IPS DF 6.9 (cell line): ENCODE data around the gene MCL1.
"Not testable (repeated sequence)": the region's sequence is repeated elsewhere in the genome, so short reads cannot be mapped to it uniquely, and the experiment has no call there.

Experiments
- DNase-seq: peaks from one replicate; pipeline ENCODE4 v3.0.0-alpha.2; 2013; ENCODE audit warnings: low read depth, low spot score
- H3K27ac ChIP-seq: one replicate; pipeline ENCODE4 v1.5.1; 2013; ENCODE audit warnings: low read length, control low read depth
- H3K27me3 ChIP-seq: 2 replicates; pipeline ENCODE4 v1.6.1; 2013; ENCODE audit warnings: mild to moderate bottlenecking, low read length; ENCODE audit not compliant: control insufficient read depth, insufficient read depth
- H3K36me3 ChIP-seq: 2 replicates; pipeline ENCODE4 v1.6.1; 2013; ENCODE audit warnings: low read length; ENCODE audit not compliant: control insufficient read depth, insufficient read depth
- H3K4me1 ChIP-seq: 2 replicates; pipeline ENCODE4 v1.6.1; 2013; ENCODE audit warnings: low read length; ENCODE audit not compliant: control insufficient read depth, insufficient read depth
- H3K4me3 ChIP-seq: 2 replicates; pipeline ENCODE4 v1.5.1; 2013; ENCODE audit warnings: mild to moderate bottlenecking, low read length
- H3K9me3 ChIP-seq: 2 replicates; pipeline ENCODE4 v1.6.1; 2013; ENCODE audit warnings: low read length, inconsistent platforms; ENCODE audit not compliant: control insufficient read depth, insufficient read depth
- WGBS: extraction: QIAGEN DNeasy Blood & Tissue Kit; methylation state at CpG from one replicate; pipeline ENCODE4 v1.1.7; 2013; ENCODE audit warnings: mixed read lengths, missing lambda C conversion rate; ENCODE audit not compliant: insufficient read length, insufficient coverage; 5-methylcytosine and 5-hydroxymethylcytosine counted together

The MCL1 gene

GRCh38 chr1:150603711-150604110, 24.3 kb upstream of the MCL1 start:
- no CpG with 5 or more reads among the region's 3 CpGs for WGBS

GRCh38 chr1:150602372-150602771, 23.0 kb upstream of the MCL1 start:
- DNase-seq, H3K9me3 ChIP-seq, H3K27ac ChIP-seq, H3K27me3 ChIP-seq, H3K36me3 ChIP-seq, H3K4me3 ChIP-seq, H3K4me1 ChIP-seq: not testable (repeated sequence)
- WGBS = no CpG with 5 or more reads among the region's 12 CpGs

More at GRCh38 chr1:150603711-150604110, 24.3 kb upstream of the MCL1 start:
- Histone ChIP-seq H3K27me3 (no peaks in the 10 kb centered on the region), H3K9me3 (no peaks in the 10 kb centered on the region), H3K4me3 (no peak overlapping the region), H3K36me3 (no peaks in the 10 kb centered on the region), H3K27ac (no peak overlapping the region), H3K4me1 (peaks cover 2% of the 10 kb centered on the region; the same call in 1 of the 2 replicates)
- no peak for DNase-seq

GRCh38 chr1:150601540-150601939, 22.1 kb upstream of the MCL1 start:
- Histone ChIP-seq H3K27ac (no peak overlapping the region), H3K4me1 (peaks cover 2% of the 10 kb centered on the region; the same call in 1 of the 2 replicates)
- no peak for DNase-seq

GRCh38 chr1:150598346-150598745, 18.9 kb upstream of the MCL1 start:
- H3K27me3 ChIP-seq, H3K36me3 ChIP-seq, H3K4me3 ChIP-seq, H3K27ac ChIP-seq, H3K9me3 ChIP-seq, H3K4me1 ChIP-seq, DNase-seq: not testable (repeated sequence)
- WGBS = no CpG with 5 or more reads among the region's 4 CpGs

More at GRCh38 chr1:150601540-150601939, 22.1 kb upstream of the MCL1 start:
- Histone ChIP-seq H3K9me3 (no peaks in the 10 kb centered on the region), H3K4me3 (no peak overlapping the region), H3K36me3 (no peaks in the 10 kb centered on the region), H3K27me3 (no peaks in the 10 kb centered on the region)

GRCh38 chr1:150596976-150597375, 17.6 kb upstream of the MCL1 start:
- Histone ChIP-seq H3K9me3 (peaks cover 1% of the 10 kb centered on the region; the same call in 1 of the 2 replicates), H3K4me3 (no peak overlapping the region), H3K27me3 (no peaks in the 10 kb centered on the region), H3K4me1 (no peaks in the 10 kb centered on the region), H3K36me3 (no peaks in the 10 kb centered on the region; the same call in 1 of the 2 replicates), H3K27ac (no peak overlapping the region)
- WGBS = no CpG with 5 or more reads among the region's 3 CpGs
- no peak for DNase-seq

- Histone ChIP-seq H3K4me3 (no peak overlapping the region), H3K36me3 (no peaks in the 10 kb centered on the region; the same call in 1 of the 2 replicates), H3K9me3 (peaks cover 1% of the 10 kb centered on the region; the same call in 1 of the 2 replicates), H3K27me3 (no peaks in the 10 kb centered on the region), H3K4me1 (no peaks in the 10 kb centered on the region), H3K27ac (no peak overlapping the region)
- no peak for DNase-seq
- no CpG with 5 or more reads among the region's 7 CpGs for WGBS
These were observed 16.9 kb upstream of the MCL1 start for GRCh38 chr1:150596095-150596892.

- Histone ChIP-seq H3K27ac (no peak overlapping the region), H3K9me3 (no peaks in the 10 kb centered on the region), H3K27me3 (no peaks in the 10 kb centered on the region), H3K36me3 (no peaks in the 10 kb centered on the region), H3K4me1 (no peaks in the 10 kb centered on the region), H3K4me3 (no peak overlapping the region)
- no peak for DNase-seq
- no CpG with 5 or more reads among the region's 2 CpGs for WGBS
These were observed 3.0 kb upstream of the MCL1 start for GRCh38 chr1:150582371-150582770.

GRCh38 chr1:150581962-150582361, 2.6 kb upstream of the MCL1 start:
- H3K9me3 ChIP-seq, H3K4me3 ChIP-seq, H3K27ac ChIP-seq, H3K4me1 ChIP-seq, H3K27me3 ChIP-seq, DNase-seq, H3K36me3 ChIP-seq: not testable (repeated sequence)
- no CpG with 5 or more reads among the region's 14 CpGs for WGBS

- DNase-seq, H3K27ac ChIP-seq, H3K27me3 ChIP-seq, H3K9me3 ChIP-seq, H3K36me3 ChIP-seq, H3K4me1 ChIP-seq, H3K4me3 ChIP-seq: not testable (repeated sequence)
- no CpG with 5 or more reads among the region's 7 CpGs for WGBS
These were observed 2.0 kb upstream of the MCL1 start for GRCh38 chr1:150581437-150581836.

- H3K27ac ChIP-seq, H3K4me3 ChIP-seq, H3K27me3 ChIP-seq, H3K4me1 ChIP-seq, DNase-seq, H3K36me3 ChIP-seq, H3K9me3 ChIP-seq: not testable (repeated sequence)
- no CpG with 5 or more reads among the region's 3 CpGs for WGBS
These were observed 1.6 kb upstream of the MCL1 start for GRCh38 chr1:150580966-150581365.
